ENCODE results near the gene SEMA6A. TPM values are rescaled to one million over a fixed set of nuclear protein-coding genes. Genes with fewer than 3 reads are reported as not detected.

Gene SEMA6A
- total and polyA plus RNA-seq, 4 donors: 3.4 to 31.6 (median 12.0) TPM

DNA sequence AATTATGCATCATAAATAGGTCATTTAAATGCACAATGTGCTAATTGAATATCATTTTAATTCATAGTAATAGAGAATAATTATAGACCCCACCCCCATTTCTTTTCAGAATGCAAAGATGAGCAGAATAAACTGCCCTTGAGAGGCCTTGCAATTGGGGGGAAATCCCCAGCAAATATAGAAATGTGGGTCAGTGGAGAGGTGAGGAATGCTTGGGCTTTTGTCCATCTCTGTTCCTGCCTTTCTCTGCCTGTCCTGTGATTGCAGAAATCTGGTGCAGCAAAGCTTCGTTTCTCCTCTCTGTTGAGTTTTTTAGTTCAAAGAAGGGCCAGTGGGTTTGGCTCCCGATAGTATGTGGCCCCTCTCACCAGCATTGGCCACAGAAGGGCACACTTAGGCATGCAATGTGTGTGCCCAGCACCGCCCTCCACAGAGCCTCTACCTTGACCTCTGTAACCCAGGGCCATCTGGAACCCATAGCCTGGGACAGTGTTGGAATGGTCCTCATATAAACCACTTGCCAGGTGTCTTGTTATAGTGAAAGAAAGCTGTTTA is 164.2 kb downstream of the SEMA6A start:
- no peaks in the 10 kb centered on the region for H3K9me3 ChIP-seq (ENCODE audit: control insufficient read depth in 4 of 4, insufficient read depth in 3 of 4, low read length in 3 of 4)
- H3K36me3 ChIP-seq (ENCODE audit: control insufficient read depth in 4 of 4, insufficient read depth in 4 of 4, low read length in 4 of 4): peaks cover 0 to 2% (median 0%) of the 10 kb centered on the region in 4 donors
- no peak overlapping the region for H3K9ac ChIP-seq (ENCODE audit: insufficient read depth in 1 of 2, low read length in 2 of 2)
- H3K27me3 ChIP-seq (ENCODE audit: control insufficient read depth in 3 of 3, insufficient read depth in 3 of 3, low read length in 2 of 3): no peaks in the 10 kb centered on the region
- no peak overlapping the region for H3K27ac ChIP-seq (ENCODE audit: low read depth in 1 of 2, low read length in 1 of 2)
- TF ChIP-seq, protein P1, sequence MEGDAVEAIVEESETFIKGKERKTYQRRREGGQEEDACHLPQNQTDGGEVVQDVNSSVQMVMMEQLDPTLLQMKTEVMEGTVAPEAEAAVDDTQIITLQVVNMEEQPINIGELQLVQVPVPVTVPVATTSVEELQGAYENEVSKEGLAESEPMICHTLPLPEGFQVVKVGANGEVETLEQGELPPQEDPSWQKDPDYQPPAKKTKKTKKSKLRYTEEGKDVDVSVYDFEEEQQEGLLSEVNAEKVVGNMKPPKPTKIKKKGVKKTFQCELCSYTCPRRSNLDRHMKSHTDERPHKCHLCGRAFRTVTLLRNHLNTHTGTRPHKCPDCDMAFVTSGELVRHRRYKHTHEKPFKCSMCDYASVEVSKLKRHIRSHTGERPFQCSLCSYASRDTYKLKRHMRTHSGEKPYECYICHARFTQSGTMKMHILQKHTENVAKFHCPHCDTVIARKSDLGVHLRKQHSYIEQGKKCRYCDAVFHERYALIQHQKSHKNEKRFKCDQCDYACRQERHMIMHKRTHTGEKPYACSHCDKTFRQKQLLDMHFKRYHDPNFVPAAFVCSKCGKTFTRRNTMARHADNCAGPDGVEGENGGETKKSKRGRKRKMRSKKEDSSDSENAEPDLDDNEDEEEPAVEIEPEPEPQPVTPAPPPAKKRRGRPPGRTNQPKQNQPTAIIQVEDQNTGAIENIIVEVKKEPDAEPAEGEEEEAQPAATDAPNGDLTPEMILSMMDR (IDR thresholded peaks at IDR 0.05; ENCODE audit: control extremely low read depth, extremely low read depth): no peak
- DNase-seq: peak in 1 of 3 donors; percentile 25
- peaks cover 0 to 18% (median 6%) of the 10 kb centered on the region in 5 donors for H3K4me1 ChIP-seq (ENCODE audit: control insufficient read depth in 5 of 5, insufficient read depth in 5 of 5, low read length in 5 of 5)
- WGBS, 2 donors: 81 to 94% methylated on average over 3 of the region's 3 CpGs
- no peak for ATAC-seq (ENCODE audit: insufficient read depth, low FRiP score)
- no peak overlapping the region for H3K4me3 ChIP-seq

DNA sequence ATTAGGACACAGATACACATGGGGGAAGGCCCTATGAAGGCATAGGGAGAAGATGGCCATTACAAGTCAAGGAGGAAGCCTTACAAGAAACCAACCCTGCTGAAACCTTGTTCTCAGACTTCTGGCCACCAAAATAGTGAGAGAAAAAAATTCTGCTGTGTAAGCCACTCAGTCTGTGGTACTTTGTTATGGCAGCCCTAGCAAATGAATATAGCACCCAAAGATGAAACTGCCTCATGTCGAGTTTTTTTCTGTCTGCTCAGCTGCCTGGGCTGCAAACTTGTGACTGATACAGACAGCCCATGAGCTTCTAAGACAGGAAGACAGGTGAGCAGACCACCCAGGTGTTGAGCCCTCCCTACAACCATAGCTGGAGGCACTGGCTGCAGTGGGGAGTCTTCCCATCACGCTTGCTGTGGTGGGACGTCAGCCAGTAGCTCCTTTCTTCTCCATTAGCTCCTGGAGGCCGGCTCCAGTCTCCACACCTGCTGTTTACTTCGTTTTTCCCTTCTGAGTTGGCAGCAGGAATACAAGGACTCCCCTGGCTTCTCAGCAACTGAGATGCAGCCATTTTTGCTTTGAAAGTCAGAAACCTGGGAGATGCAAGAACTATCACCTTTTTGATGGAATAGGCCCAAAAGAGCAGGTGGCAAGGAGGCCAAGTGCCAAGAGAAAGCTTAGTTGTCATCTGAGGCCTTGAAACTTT is 164.9 kb downstream of the SEMA6A start:
- ATAC-seq (ENCODE audit: insufficient read depth, low FRiP score) (no peak), DNase-seq (no peak)
- H3K27me3 ChIP-seq (ENCODE audit: control insufficient read depth in 3 of 3, insufficient read depth in 3 of 3, low read length in 2 of 3): no peaks in the 10 kb centered on the region
- no peaks in the 10 kb centered on the region for H3K9me3 ChIP-seq (ENCODE audit: control insufficient read depth in 4 of 4, insufficient read depth in 3 of 4, low read length in 3 of 4)
- H3K27ac ChIP-seq (ENCODE audit: low read depth in 1 of 2, low read length in 1 of 2): no peak overlapping the region
- TF ChIP-seq, protein P1 (IDR thresholded peaks at IDR 0.05; ENCODE audit: control extremely low read depth, extremely low read depth): no peak
- WGBS, 2 donors: 91 to 92% methylated on average over 5 of the region's 5 CpGs
- H3K4me1 ChIP-seq (ENCODE audit: control insufficient read depth in 5 of 5, insufficient read depth in 5 of 5, low read length in 5 of 5): peaks cover 0 to 14% (median 9%) of the 10 kb centered on the region in 5 donors
- no peak overlapping the region for H3K9ac ChIP-seq (ENCODE audit: insufficient read depth in 1 of 2, low read length in 2 of 2)
- no peak overlapping the region for H3K4me3 ChIP-seq
- H3K36me3 ChIP-seq (ENCODE audit: control insufficient read depth in 4 of 4, insufficient read depth in 4 of 4, low read length in 4 of 4): peaks cover 0 to 2% (median 0%) of the 10 kb centered on the region in 4 donors

DNA sequence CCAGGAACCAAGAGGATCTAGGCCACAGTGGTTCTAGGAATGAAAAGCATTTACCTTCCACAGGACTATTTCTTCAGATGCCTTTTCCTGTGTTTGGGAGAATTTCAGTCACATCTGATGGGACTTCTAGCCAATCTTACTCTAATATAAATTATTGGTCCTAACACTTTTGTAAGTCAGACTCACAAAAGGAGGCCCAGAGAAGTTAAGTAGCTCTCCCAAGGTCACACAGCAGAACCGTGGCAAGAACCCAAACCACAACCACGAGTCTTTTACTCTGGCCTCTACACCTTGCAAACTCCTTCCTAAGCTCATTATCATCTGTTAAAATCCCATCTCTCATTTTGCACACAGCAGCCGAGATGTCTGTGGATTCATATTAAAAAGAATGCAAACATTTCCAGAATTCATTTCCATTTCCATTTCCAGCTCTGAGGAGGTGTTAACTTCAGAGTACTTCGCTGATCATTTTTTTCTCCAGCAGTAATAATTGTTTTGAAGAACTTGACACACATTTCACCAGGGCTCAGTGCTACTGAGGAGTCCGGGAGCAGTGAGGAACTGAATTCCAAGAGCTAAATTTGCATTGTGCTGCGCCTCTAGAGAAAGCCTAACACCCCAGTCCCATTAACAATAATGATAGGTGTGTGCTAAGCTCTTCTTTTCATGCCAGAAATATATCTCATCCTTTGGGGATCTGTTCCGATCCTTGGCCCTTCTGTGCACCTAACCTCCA is 168.1 kb downstream of the SEMA6A start:
- DNase-seq (no peak), ATAC-seq (ENCODE audit: insufficient read depth, low FRiP score) (no peak)
- TF ChIP-seq, protein P1 (IDR thresholded peaks at IDR 0.05; ENCODE audit: control extremely low read depth, extremely low read depth): no peak
- Histone ChIP-seq H3K4me3 (no peak overlapping the region), H3K9me3 (ENCODE audit: control insufficient read depth in 4 of 4, insufficient read depth in 3 of 4, low read length in 3 of 4) (no peaks in the 10 kb centered on the region), H3K36me3 (ENCODE audit: control insufficient read depth in 4 of 4, insufficient read depth in 4 of 4, low read length in 4 of 4) (peaks cover 0 to 2% (median 0%) of the 10 kb centered on the region in 4 donors), H3K4me1 (ENCODE audit: control insufficient read depth in 5 of 5, insufficient read depth in 5 of 5, low read length in 5 of 5) (peaks cover 0 to 13% (median 9%) of the 10 kb centered on the region in 5 donors), H3K9ac (ENCODE audit: insufficient read depth in 1 of 2, low read length in 2 of 2) (no peak overlapping the region), H3K27me3 (ENCODE audit: control insufficient read depth in 3 of 3, insufficient read depth in 3 of 3, low read length in 2 of 3) (no peaks in the 10 kb centered on the region), H3K27ac (ENCODE audit: low read depth in 1 of 2, low read length in 1 of 2) (no peak overlapping the region)
- 85 to 90% methylated on average over 7 of the region's 7 CpGs for WGBS, 2 donors
